Panc1 (cell line): ENCODE results near the gene LGALS12. TPM values are rescaled to one million over a fixed set of nuclear protein-coding genes. Genes with fewer than 3 reads are reported as not detected.

Experiments used
- ATAC-seq: fragments of 200-7000 bp; cut with Tn5 transposase; 2 replicates; pipeline ENCODE4 v1.9.1; 2020; ENCODE audit warnings: mild to moderate bottlenecking, moderate library complexity
- BruUV-seq: library from RNA; stranded (reverse); fragments of 400-500 nt; replicated peaks from 2 replicates; lab custom pipeline; 2021; lab: Mats Ljungman, UMichigan
- CTCF ChIA-PET: fragments of 300-600 bp; sonication (Branson Sonifier 250); formaldehyde crosslinking; loops from one replicate; lab custom pipeline; 2022; ENCODE audit warnings: antibody characterized with exemption; lab: Charles Lee
- POLR2A ChIA-PET: fragments of 300-600 bp; sonication (Branson Sonifier 250); formaldehyde crosslinking; loops from one replicate; lab custom pipeline; 2022; ENCODE audit warnings: antibody characterized with exemption; lab: Charles Lee
- DNase-seq: peaks from one replicate; pipeline ENCODE4 v3.0.0-alpha.2; 2010; ENCODE audit warnings: low read depth, low spot score
- H3K27ac ChIP-seq: 2 replicates; pipeline ENCODE4 v1.5.1; 2011; ENCODE audit warnings: mild to moderate bottlenecking, low read length, inconsistent platforms
- H3K27me3 ChIP-seq: fragments of 200-500 bp; sonication (Bioruptor generic); 2 replicates; pipeline ENCODE4 v1.6.0; 2014; ENCODE audit warnings: low read length, inconsistent platforms; ENCODE audit not compliant: control insufficient read depth, insufficient read depth
- H3K36me3 ChIP-seq: fragments of 200-500 bp; sonication (Bioruptor generic); 2 replicates; pipeline ENCODE4 v1.5.1; 2014; ENCODE audit warnings: inconsistent platforms, mild to moderate bottlenecking, low read length, moderate library complexity; ENCODE audit not compliant: control insufficient read depth, insufficient read depth
- H3K4me1 ChIP-seq: 2 replicates; pipeline ENCODE4 v1.5.1; 2011; ENCODE audit warnings: inconsistent platforms, mild to moderate bottlenecking, low read length, moderate library complexity; ENCODE audit not compliant: control insufficient read depth, insufficient read depth
- H3K4me3 ChIP-seq, 2 experiments: 2 replicates each; pipeline ENCODE4 v1.5.1; 2011 to 2012; ENCODE audit warnings: low read depth in 2 of 2, low read length in 2 of 2, mild to moderate bottlenecking in 2 of 2, inconsistent platforms in 1 of 2, moderate library complexity in 1 of 2
- H3K9me3 ChIP-seq: fragments of 200-500 bp; sonication (Bioruptor generic); 2 replicates; pipeline ENCODE4 v1.5.1; 2014; ENCODE audit warnings: low read depth, mild to moderate bottlenecking, inconsistent platforms, low read length, moderate library complexity; ENCODE audit not compliant: control insufficient read depth, insufficient read depth
- CTCF ChIP-seq: fragments of 450-650 bp; IDR thresholded peaks from 2 replicates; pipeline ENCODE4 v1.5.1; 2017; ENCODE audit warnings: mild to moderate bottlenecking
- POLR2AphosphoS5 ChIP-seq: IDR thresholded peaks from 2 replicates; pipeline ENCODE4 v1.6.1; 2012; ENCODE audit warnings: mild to moderate bottlenecking, low read depth, low read length, moderate library complexity
- REST ChIP-seq, 2 experiments: IDR thresholded peaks; 2 replicates each; pipeline ENCODE4 v1.6.1; 2011 to 2012; ENCODE audit warnings: low read depth in 2 of 2, control low read depth in 1 of 2, low read length in 1 of 2, mild to moderate bottlenecking in 1 of 2, moderate library complexity in 1 of 2; ENCODE audit not compliant: insufficient read depth in 1 of 2
- SIN3A ChIP-seq: IDR thresholded peaks from 2 replicates; pipeline ENCODE4 v1.6.1; 2012; ENCODE audit warnings: low read depth, mild to moderate bottlenecking, low read length, moderate library complexity, borderline replicate concordance; ENCODE audit not compliant: insufficient read depth
- TCF7L2 ChIP-seq: IDR thresholded peaks from 2 replicates; pipeline ENCODE4 v1.6.1; 2011; ENCODE audit warnings: mild to moderate bottlenecking, low read depth, low read length, inconsistent platforms
- in situ Hi-C: cut with HindIII; loops from 2 replicates; pipeline ENCODE4 v1.10.0; 2016; ENCODE audit warnings: low sequenced_read_pairs, low pct_unique_long_range_greater_than_20kb
- intact Hi-C: fragments of 100-400 bp; cut with micrococcal nuclease; formaldehyde crosslinking; loops from one replicate; pipeline ENCODE4 v1.10.0; 2022; ENCODE audit not compliant: unreplicated experiment
- total RNA-seq: library from RNA; stranded (reverse); gene quantifications from one replicate; pipeline ENCODE4 v1.2.1, GENCODE V29; 2021; ENCODE audit not compliant: unreplicated experiment

LGALS12 gene
- total RNA-seq, 1 experiment from 2014 or later, result not detected

- CTCF ChIA-PET, result no interaction called here
- no peaks in the 10 kb centered on the region for H3K36me3 ChIP-seq
- ATAC-seq, result no peak
- in situ Hi-C loops (no loop called here), intact Hi-C loops (no loop called here)
- H3K4me3 ChIP-seq, result no peak overlapping the region
- no peak overlapping the region for H3K27ac ChIP-seq
- H3K9me3 ChIP-seq, result no peaks in the 10 kb centered on the region
- H3K27me3 ChIP-seq, result no peaks in the 10 kb centered on the region
- H3K4me1 ChIP-seq, result no peaks in the 10 kb centered on the region
- DNase-seq, result no peak
- no peak for TF ChIP-seq REST (IDR thresholded peaks at IDR 0.05; ENCODE audit: insufficient read depth in 1 of 2, low read depth in 2 of 2, low read length in 1 of 2)
- no peak for TF ChIP-seq POLR2AphosphoS5
- no peak for TF ChIP-seq TCF7L2
- TF ChIP-seq SIN3A, result no peak
- TF ChIP-seq CTCF, result no peak
- POLR2A ChIA-PET, result no interaction called here
- BruUV-seq, result no TSS peak
Measured at GRCh38 chr11:63552921-63553320, 47.0 kb downstream of the LGALS12 start.

- intact Hi-C loops (no loop called here), in situ Hi-C loops (no loop called here)
- Histone ChIP-seq H3K27ac (no peak overlapping the region), H3K4me3 (no peak overlapping the region), H3K9me3 (no peaks in the 10 kb centered on the region), H3K27me3 (no peaks in the 10 kb centered on the region), H3K36me3 (no peaks in the 10 kb centered on the region), H3K4me1 (no peaks in the 10 kb centered on the region)
- no peak for TF ChIP-seq CTCF
- TF ChIP-seq SIN3A, result no peak
- TF ChIP-seq TCF7L2, result no peak
- TF ChIP-seq REST (IDR thresholded peaks at IDR 0.05; ENCODE audit: insufficient read depth in 1 of 2, low read depth in 2 of 2, low read length in 1 of 2), result no peak
- no peak for TF ChIP-seq POLR2AphosphoS5
- BruUV-seq, result no TSS peak
- CTCF ChIA-PET, result no interaction called here
- DNase-seq (no peak), ATAC-seq (no peak)
- POLR2A ChIA-PET, result no interaction called here
Measured at GRCh38 chr11:63553759-63554158, 47.9 kb downstream of the LGALS12 start.
